Stimulated activated CD8-positive, alpha-beta memory T cell treated with anti-CD3 and anti-CD28 coated beads, Interleukin-15, amount 100 ng/mL, for 1 hour (primary cell): Measurements from ENCODE around the gene PRKX.
"Not testable (repeated sequence)": the region's sequence is repeated elsewhere in the genome, so short reads cannot be mapped to it uniquely, and the experiment has no call there.

ENCODE experiments used
- DNase-seq: peaks from one replicate; pipeline ENCODE4 v3.0.0-alpha.2; 2020; ENCODE audit warnings: low read depth

PRKX gene

DNA sequence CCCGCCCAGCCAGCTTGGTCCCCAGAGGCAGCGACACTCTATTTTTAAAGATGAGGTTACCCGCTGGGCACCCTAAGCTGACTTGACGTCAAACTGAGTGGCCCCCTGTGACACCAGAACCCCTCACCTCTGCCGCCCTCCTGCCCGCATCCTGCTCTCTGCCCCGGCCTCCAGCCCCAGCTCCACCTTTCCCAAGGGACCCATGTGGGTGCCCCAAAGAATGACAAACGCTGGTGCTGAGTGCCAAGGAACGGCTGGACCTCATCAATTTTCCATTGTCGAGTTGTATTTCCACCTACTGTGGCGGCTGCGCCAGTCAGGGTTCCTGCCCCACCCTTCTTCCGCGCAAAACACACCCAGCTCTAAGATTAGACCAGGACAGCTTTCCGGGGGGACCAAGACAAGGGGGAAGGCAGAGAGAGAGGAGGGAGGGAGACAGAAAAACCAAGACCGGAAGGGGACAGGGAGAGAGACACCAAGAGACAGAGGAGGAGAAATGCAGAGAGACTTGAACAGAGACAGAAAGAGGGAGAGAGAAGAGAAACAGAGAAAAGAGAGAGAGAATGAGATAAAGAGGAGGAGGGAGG, 2.0 kb downstream of the PRKX start:
- DNase-seq: no peak

DNA sequence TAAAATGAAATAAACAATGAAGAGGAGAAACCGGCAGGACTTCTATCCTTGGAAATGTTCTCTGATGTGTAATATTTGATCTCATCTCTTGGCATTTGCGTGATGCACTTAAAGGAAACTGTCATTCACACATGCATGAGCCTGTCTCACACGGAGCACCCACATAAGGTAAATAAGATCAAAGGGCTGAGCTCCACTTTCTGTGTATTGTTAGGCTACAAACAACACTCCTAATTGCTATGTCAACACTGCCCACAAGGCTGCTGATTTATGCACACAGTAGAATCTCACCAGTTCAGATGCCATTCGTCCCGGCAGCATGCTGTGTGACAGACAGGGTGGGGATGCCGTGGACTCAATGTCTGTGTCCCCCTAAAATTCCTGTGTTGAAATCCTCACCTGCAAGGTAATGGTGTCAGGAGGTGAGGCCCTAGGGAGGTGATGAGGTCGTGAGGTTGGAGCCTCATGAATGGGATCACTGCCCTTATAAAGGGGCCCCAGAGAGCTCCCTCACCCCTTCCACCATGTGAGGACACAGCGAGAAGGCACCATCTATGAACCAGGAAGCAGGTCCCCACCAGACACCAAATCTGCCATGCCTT, 5.7 kb downstream of the PRKX start:
- DNase-seq: not testable (repeated sequence)

DNA sequence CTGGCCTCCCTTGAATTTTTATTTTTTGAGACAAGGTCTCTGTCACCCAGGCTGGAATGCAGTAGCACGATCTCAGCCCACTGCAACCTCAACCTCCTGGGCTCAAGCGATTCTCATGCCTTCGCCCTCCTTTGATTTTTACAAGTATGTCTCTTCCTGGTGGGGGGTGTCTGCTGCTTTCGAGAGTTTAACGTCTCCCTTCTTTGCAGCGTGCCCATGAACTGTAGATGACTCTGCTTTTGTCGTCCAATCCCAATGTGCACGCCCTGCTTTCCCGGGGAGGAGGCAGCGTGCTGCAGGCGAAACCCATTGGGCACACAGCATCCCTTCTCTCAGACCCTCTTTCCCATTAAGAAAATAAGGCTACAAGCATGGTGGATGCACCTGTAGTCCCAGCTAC, 7.0 kb downstream of the PRKX start:
- no peak for DNase-seq

- DNase-seq: not testable (repeated sequence)
Observed at GRCh38 chrX:3703251-3703650, 10.2 kb downstream of the PRKX start.

GRCh38 chrX:3702095-3702494, 11.4 kb downstream of the PRKX start:
- not testable (repeated sequence) for DNase-seq

DNA sequence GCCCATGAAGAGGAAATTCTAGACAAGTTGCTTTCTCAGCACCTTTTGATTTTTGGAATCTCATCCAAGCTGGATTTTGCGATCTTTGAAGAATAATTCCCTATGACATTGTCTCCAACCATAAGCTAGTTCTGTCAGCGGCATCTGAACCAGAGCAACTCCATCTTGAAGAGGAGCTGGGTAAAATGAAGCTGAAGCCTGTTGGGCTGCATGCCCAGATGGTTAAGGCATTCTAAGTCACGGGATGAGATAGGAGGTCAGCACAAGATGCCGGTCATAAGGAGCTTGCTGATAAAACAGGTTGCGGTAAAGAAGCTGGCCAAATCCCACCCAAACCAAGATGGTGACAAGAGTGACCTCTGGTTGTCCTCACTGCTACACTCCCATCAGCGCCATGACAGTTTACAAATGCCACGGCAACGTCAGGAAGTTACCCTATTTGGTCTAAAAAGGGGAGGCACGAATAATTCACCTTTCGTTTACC, 12.0 kb downstream of the PRKX start:
- not testable (repeated sequence) for DNase-seq

- DNase-seq: no peak
Observed at GRCh38 chrX:3699821-3700381, 13.5 kb downstream of the PRKX start.

DNA sequence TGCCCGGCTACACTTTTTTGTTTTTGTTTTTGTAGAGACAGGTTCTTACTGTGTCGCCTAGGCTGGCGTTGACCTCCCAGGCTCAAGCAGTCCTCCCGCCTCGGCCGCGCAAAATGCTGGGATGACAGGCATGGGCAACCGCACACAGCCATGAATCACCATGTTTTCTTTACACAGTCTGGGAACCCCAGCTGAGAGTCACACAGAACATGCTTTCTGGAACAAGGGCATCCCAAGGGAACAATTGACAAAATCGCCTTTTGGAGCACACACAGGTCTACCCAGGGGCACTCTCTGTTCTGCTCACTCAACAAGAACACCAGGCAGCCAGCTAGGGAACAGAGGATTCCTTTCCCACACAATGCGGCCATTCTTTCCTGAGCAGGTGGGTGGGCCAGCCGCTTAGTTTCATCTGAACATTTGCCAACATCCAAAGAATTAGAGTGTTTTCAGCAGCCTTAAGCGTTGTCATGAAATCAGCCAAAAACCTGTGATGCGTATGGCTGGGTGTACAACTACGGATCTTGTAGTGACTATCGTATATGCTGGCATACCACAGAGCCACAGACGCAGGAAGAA, 15.7 kb downstream of the PRKX start:
- no peak for DNase-seq

DNA sequence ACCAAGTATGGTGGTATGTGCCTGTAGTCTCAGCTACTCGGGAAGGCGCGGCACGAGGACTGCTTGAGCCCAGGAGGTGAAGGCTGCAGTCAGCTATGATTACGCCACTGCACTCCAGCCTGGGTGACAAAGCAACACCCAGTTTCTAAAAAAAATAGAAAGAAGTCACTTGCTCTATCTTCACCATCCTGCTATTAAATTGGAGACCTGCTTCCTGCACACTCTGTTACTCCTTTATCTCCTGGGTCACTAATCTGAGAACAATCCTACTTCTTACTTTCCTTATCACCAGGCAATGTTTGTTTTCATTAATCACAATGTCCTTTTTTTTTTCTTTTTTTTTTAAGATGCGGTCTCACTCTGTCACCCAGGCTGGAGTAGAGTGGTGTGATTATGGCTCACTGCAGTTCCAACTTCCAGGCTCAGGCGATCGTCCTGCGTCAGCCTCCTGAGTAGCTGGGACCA, 16.2 kb downstream of the PRKX start:
- DNase-seq: no peak

- DNase-seq: no peak
Observed at GRCh38 chrX:3695536-3695935, 17.9 kb downstream of the PRKX start.

- no peak for DNase-seq
Observed at GRCh38 chrX:3690140-3690539, 23.3 kb downstream of the PRKX start.

GRCh38 chrX:3683236-3683635, 30.2 kb downstream of the PRKX start:
- not testable (repeated sequence) for DNase-seq

DNA sequence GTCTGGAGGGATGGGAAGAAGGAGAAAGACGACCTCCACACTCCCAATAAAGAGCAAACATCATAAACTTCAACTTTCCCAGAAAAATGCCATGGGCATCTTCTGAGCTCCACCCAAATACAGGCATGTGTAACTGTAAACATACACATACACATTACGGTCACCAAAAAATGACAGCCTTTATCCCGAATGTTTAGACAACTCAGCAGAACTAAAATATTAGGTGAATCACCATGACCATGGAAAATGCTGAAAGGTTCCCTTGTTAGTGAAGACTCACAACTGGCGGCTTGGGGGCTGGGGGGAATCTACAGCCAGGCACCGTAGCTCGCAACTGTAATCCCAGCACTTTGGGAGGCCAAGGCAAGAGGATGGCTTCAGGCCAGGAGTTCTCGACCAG, 33.0 kb downstream of the PRKX start:
- no peak for DNase-seq

DNA sequence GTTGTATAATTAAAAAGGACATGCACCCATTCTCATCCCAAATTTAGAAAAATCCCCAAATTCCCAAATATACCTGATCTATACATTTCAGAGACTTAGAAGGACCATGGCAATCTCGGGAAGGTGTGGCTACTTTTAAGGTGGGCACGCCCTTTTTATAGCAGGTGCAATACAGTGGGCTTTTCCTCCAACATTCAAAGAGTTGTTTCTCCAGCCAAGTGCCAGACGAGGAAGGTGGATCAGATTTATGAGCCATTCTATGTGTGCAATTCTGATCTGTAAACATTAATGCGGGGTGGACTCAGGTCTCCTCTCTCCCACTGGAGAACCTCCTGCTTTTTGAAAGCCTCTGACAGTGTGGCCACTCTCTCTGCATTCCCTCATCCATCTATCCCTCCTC, 33.8 kb downstream of the PRKX start:
- no peak for DNase-seq

- DNase-seq: no peak
Observed at GRCh38 chrX:3678328-3678727, 35.1 kb downstream of the PRKX start.

GRCh38 chrX:3674881-3675280, 38.6 kb downstream of the PRKX start:
- no peak for DNase-seq

GRCh38 chrX:3669841-3670475, 43.5 kb downstream of the PRKX start:
- DNase-seq: no peak

DNA sequence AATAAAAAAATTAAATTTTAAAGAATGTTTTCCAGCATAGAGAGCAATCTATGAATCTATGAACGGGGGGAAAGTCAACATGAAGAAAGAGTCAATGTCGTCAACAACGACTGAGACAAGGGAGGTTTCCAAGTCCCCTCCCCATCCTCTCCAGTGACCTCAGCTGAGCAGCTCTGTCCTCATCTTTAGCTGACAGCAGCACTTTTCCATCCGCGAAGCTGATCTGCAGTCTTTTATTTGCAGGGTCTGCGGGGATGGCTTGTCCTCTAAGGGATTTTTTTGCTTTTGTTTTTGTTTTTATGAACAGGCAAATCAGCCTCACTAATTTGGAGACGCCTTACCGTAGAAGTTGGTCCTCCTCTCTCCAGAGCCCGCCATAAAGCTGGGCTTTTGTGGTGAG, 46.5 kb downstream of the PRKX start:
- DNase-seq: no peak

DNA sequence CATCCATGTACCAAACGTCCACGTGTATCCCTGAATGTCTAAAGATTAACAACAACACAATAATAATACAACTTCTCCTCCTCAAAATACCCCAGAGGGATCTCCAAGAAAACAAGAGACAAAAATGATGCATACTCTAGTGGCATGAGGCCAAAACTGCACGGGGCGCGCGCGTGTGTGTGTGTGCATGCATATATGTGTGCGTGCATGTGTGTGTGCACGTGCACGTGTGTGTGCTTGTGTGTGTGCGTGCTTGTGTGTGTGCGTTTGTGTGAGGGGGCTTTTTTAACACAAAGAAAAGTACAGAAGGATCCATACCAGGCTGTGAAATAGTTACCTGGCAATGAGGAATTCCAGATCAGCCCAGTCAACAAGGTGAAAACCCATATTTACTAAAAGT, 48.5 kb downstream of the PRKX start:
- DNase-seq: no peak

GRCh38 chrX:3663576-3664250, 49.7 kb downstream of the PRKX start:
- DNase-seq: not testable (repeated sequence)

GRCh38 chrX:3659761-3660160, 53.7 kb downstream of the PRKX start:
- no peak for DNase-seq

- no peak for DNase-seq
Observed at GRCh38 chrX:3655181-3655580, 58.3 kb downstream of the PRKX start.
